ENCODE results near the gene POPDC2.
"Not testable (repeated sequence)": the region's sequence is repeated elsewhere in the genome, so short reads cannot be mapped to it uniquely, and the experiment has no call there.

The POPDC2 gene

DNA sequence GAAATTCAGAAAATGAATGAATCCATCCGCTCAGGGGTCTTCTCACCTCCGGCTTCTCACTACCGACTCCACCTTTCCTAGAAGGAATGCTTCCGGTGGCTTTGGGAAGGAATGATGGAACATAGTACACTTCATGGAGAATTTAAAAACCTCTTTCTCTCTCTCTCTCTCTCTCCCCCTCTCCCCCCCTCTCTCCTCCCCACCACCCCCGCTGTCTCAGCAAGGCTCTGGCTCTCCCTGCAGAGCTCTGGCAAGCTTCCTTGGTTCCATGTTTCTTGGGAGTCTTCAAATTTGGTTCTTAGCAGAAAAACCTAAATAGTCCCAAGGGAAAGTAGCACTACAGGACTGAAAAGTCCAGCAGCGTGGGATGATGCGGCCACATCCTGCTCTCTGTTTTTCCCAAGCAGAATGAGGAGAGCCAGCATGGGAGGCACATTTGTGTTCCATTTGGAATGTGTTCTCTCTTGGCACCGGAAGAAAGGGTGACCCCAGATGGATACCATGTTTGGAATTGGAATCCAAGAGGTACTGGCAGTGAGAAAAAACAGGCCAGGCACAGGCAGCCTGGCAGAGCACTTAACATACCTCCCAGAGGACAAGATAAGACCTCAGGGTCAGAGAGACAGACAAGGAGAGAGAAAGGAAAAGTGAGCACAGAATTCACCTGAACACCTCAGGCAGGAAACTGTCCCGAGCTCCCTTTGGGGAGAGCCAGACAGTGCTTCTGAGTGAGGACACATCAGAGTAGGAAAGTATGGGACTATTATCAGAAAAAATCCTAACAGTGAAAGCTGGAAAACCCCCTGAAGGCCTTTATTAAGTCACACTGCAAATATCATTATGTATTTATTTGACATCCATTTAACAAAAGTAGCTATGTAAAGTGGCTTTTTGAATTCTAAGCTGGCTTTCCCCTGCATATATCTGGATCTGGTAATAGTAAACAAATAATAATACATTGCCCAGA lies at the start of gene POPDC2:
Gene POPDC2, minus strand, starts transcription at position 116 of the 967 bp plus-strand sequence. CDS start 166 bp downstream, outside the sequence.
- DNase-seq (ENCODE audit: low read depth) = no peak

GRCh38 chr3:119703820-119704531 lies 43.6 kb upstream of the POPDC2 start:
- no peak for DNase-seq (ENCODE audit: low read depth)

- DNase-seq (ENCODE audit: low read depth) = peak; percentile 60
Observed at GRCh38 chr3:119702530-119703527, 42.4 kb upstream of the POPDC2 start, which contains the start of gene CFAP91. Gene CFAP91, plus strand, starts transcription at chr3:119703022. Its CDS starts 77 bp downstream, at chr3:119703099.

DNA sequence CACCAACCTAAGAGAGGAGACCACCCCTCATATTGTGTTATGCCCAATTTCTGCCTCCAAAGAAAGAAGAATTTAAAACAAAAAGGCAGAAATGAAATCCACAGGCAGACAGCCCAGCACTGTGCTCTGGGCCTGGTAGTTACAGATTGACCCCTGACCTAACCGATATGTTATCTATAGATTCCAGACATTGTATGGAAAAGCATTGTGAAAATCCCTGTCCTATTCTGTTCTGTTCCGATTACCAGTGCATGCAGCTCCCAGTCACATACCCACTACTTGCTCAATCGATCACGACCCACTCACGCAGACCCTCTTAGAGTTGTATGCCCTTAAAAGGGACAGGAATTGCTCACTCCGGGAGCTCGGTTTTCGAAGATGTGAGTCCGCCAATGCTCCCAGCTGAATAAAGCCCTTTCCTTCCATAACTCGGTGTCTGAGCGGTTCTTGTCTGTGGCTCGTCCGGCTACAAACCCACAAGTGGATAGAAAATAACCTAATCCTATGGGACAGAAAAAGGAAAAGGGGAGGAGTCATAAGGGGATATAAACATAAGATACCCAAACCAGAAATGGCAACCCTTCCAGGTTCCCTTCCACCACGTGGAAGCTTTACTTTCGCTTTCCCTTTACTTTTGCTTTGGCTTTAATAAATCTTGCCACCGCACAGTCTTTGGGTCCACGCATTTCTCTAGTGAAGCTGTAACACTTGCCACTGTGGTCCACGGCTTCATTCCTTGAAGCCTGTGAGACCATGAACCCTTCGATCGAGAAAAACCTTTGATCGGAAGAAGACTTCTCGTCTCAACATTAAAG lies 40.7 kb upstream of the POPDC2 start:
- no peak for DNase-seq (ENCODE audit: low read depth)

DNA sequence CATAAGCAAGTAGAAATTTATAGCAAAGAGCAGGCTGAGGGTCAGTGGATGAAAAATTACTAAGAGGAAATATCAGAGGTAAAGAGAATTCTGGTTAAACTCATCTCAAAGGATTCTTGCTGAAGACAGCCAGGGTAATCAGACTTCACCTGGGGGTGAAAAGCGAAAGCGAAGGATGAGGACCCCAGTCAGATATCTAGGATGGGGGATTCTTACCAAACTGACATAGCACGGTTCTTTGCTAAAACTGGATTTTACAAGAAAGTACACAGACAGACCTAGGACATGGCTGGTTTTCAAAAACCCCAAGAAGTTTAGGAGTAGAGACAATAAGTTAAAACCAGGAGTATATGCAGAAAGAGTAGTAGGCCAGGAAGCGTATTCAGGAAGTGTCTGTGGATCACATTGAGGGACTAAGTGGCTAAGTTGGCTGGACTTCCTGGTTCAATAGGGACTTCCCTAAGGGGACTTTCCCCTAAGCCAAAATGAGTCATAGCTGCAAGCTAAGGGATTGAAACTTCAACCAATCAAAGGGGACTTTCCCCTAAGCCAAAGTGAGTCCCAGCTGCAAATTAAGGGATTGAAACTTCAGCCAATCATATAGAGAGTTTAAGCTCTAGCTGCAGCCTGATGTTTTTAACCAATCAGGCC lies 40.0 kb upstream of the POPDC2 start:
- no peak for DNase-seq (ENCODE audit: low read depth)

DNA sequence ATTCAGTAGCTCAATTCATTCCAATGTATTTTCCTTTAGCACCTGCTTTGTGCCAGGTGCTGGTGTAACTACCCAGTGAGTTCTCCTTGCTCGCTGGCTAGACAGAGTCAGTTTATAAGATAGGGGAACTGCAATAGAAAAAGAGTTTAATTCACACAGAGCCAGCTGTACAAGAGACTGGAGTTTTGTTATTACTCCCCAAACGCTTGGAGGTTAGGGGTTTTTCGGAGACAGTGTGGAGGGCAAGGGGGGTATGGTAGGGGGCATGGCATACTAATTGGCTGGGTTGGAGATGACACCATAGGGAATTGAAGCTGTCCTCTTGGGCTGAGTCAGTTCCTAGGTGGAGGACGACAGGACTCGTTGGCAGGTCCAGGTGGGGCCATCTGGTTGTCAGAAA lies 37.0 kb upstream of the POPDC2 start:
- no peak for DNase-seq (ENCODE audit: low read depth)

DNA sequence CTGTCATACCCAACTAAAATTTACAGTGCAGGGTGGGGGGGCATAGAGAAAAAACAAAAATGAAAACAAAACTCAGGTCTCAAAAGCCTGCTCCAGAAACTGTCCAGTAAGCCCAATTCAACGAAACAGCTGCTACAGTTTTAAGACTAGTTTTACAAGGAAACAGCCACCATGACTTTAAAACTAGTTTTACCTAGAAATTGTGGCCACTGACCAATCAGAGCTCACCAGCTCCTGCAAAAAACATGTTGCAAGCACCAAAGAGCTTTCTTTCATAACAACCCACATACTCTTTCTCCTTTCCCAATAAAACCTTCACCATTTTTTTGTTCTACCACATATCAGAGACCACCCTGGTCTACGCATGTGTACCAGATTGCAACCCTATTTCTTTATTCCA lies 35.1 kb upstream of the POPDC2 start:
- DNase-seq (ENCODE audit: low read depth) = no peak

DNA sequence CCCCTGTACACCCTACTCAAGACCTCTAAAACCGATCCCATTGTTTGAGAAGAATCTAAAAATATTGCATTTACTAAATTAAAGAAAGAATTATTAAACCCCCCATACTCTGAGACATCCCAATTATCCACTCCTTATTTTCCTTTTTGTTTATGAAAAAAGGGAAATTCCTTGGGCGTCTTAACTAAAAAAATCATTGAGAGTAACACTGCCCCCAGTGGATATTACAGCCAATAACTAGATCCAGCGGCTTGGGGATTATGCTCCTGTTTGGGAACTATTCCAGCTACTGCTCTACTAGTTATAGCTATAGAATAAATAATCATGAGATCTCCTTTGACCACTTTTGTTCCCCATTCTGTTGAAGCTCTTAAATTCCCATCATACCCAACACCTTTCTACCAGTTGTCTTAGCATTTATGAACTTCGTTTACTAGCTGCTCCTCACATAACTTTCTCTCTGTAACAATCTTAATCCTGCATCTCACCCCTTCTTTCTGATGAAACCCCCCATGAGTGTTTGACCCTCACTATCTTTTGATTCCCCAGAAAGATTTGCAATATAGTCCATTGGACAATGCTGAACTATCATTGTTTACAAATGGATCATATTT lies 29.8 kb upstream of the POPDC2 start:
- DNase-seq (ENCODE audit: low read depth) = no peak

GRCh38 chr3:119683421-119683820 lies 23.0 kb upstream of the POPDC2 start:
- no peak for DNase-seq (ENCODE audit: low read depth)

DNA sequence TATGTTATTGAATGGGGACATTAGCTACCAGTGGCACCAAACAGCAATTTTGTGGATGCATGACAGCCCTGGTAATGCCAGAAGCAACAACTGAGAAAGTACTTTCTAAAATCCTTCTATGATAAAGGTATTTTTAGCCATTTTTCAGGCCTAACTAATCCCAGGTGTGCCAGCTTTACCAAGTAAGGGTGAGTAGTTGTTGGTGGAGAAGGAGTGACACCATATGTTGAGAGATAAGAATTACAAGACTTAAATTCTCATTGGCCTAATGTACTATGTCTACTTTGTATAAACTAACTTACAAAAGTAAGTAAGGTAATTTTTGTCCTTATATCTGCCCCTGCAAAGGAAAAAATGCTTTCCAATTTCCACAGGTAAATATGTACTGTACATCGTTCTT lies 20.9 kb upstream of the POPDC2 start:
- no peak for DNase-seq (ENCODE audit: low read depth)

DNA sequence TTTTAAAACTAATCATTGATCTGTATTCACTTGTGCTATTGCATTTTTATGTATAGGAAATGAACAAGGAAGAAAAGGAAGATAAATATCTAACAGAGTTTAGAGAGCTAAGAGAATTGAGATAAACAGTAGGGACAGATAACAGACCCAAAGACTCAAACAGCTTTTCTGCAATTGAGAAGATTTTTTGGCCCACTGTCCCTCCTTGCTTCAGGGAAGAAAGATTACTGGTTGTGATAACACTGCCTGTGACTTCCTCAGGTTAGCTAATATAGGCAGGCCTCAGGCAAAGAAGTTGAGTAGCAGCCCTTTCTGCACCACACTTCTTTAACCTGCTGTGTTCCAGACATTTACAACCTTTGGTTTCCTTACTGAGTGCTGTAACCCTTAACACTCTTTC lies 19.5 kb upstream of the POPDC2 start:
- DNase-seq (ENCODE audit: low read depth) = no peak

GRCh38 chr3:119678209-119678608 lies 17.8 kb upstream of the POPDC2 start:
- DNase-seq (ENCODE audit: low read depth) = not testable (repeated sequence)

GRCh38 chr3:119677641-119677934 lies 17.2 kb upstream of the POPDC2 start:
- no peak for DNase-seq (ENCODE audit: low read depth)

GRCh38 chr3:119676771-119677640 lies 16.6 kb upstream of the POPDC2 start, which contains the start of gene COX17:
Gene COX17, minus strand, starts transcription at chr3:119677406. Its CDS starts 96 bp downstream, at chr3:119677310.
- DNase-seq (ENCODE audit: low read depth) = peak; percentile 88

DNA sequence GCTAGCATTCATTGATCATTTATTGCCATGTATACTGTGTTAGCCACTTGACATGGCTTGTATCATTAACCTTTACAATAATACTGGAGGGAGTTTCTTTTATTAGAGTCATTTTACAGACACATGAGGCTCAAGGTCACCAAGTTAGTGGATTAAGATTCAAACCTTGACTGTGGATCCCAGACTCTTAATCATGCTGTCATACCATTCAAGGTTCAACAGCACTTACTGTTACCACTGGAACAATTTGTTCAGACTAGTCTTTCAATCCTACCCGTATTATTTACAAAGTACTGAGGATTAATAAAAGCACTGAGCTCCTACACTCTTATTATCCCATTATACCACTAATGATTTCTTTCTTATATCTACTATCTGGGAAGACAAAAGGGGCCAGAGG lies 15.6 kb upstream of the POPDC2 start:
- DNase-seq (ENCODE audit: low read depth) = no peak

DNA sequence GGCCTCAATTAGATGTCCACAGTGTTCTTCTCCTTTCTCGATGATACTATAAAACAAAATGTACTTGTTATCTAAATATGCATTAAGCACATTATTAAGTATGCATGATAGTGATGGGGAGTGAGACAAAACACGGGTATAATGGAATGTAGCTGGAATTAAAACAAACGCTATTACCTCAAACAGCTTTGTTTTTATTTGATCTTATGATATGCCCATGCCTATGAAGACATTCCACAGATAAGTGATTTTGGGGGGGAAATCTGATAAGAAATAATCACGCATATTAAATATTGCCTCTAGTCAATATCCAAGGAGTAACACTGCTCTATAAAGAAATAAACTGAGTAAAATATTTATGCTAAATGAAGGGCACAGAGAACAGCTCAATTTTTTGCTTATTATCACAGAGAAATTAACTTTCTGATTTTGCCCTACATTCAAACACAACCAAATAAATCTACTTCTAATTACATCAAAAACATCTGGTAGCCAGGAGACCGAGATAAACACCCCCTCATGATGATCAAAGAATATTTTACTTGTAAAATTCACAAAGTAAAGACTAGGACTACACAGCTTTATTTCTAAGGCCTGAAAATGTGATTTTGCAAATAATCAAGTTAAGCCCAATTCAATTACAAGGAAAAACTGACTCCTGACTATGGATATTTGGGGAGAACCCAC lies 14.9 kb upstream of the POPDC2 start:
- no peak for DNase-seq (ENCODE audit: low read depth)

DNA sequence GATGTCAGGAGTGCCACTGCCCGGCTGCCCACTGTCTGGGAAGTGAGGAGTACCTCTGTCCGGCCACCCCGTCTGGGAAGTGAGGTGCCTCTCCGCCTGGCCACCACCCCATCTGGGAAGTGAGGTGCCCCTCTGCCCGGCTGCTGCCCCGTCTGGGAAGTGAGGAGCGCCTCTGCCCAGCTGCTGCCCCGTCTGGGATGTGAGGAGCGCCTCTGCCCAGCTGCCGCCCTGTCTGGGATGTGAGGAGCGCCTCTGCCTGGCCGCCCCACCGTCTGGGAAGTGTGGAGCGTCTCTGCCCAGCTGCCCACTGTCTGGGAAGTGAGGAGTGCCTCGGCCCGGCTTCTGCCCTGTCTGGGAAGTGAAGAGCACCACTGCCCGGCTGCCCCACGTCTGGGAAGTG lies 13.5 kb upstream of the POPDC2 start:
- DNase-seq (ENCODE audit: low read depth) = no peak

- DNase-seq (ENCODE audit: low read depth) = no peak
Observed at GRCh38 chr3:119672776-119673175, 12.4 kb upstream of the POPDC2 start.

Data from stimulated activated CD8-positive, alpha-beta memory T cell treated with anti-CD3 and anti-CD28 coated beads, Interleukin-7, amount 100 ng/mL, for 24 hours (primary cell).